Mesenteric fat pad (tissue), 1 donor: Measurements from ENCODE around the gene ZNF248. TPM values are rescaled to one million over a fixed set of nuclear protein-coding genes. Genes with fewer than 3 reads are reported as not detected.
"Not testable (repeated sequence)": the region's sequence is repeated elsewhere in the genome, so short reads cannot be mapped to it uniquely, and the experiment has no call there.

Experiments used
- DNase-seq: peaks from one replicate; pipeline ENCODE4 v3.0.0-alpha.2; 2020; ENCODE audit warnings: low spot score
- long read RNA-seq: library from polyadenylated mRNA; unstranded; transcript quantifications from one replicate; pipeline ENCODE4 v2.0.0, GENCODE V29; 2020
- total RNA-seq: library from RNA; stranded (reverse); fragmentation: NEBNext Ultra II Directional; extraction: Animal tissue kit (Norgen Biotek cat#: 25700); gene quantifications from one replicate; pipeline ENCODE4 v1.2.1, GENCODE V29; 2021
- donor health status: DM: yes; HTN: yes; CAD: no.

Gene ZNF248
- 6.8 TPM for total RNA-seq
- long read RNA-seq, full-length matches to known transcripts, result 2 of 7 reads
- long read RNA-seq, partial matches to known transcripts, result 0 of 7 reads
- long read RNA-seq, other reads (novel, unspliced or antisense), result 5 of 7 reads

- peak; percentile 99 for DNase-seq
These were observed at the start of gene ZNF248 for GRCh38 chr10:37857287-37858211. Gene ZNF248, minus strand, starts transcription at chr10:37857610. Its CDS starts 1,300 bp downstream, at chr10:37856310.

DNA sequence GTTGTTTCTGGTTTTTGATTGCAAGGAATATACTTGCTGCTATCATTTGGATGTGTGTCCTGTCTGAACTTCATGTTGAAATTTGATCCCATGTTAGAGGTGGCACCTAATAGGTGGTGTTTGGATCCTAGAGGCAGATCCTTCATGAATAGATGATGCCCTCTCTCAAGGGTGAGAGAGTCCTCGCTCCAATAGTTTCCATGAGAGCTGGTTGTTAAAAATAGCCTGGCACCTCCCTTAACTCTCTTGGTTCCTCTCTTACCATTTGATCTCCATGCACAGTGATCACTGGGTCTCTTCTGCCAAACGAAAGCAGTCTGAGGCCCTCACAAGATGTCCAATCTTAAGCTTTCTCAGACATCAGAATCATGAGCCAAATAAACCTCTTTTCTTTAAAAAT is 49.0 kb upstream of the ZNF248 start:
- no peak for DNase-seq

DNA sequence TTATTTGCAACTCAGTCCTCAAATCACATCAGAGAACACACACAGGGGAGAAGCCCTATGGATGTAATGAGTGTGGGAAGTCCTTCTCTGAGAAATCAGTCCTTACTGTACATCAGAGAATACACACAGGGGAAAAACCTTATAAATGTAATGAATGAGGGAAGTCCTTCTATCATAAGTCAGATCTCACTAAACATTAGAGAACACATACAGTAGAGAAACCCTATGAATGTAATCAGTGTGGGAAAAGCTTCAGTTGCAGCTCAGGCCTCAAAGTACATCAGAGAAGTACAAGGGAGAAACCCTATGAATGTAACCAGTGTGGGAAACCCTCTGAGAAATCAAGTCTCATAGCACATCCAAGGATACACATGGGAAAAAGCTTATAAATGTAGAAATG is 39.0 kb upstream of the ZNF248 start:
- DNase-seq, result no peak

- DNase-seq, result no peak
These were observed 38.3 kb upstream of the ZNF248 start for GRCh38 chr10:37895674-37896073.

DNA sequence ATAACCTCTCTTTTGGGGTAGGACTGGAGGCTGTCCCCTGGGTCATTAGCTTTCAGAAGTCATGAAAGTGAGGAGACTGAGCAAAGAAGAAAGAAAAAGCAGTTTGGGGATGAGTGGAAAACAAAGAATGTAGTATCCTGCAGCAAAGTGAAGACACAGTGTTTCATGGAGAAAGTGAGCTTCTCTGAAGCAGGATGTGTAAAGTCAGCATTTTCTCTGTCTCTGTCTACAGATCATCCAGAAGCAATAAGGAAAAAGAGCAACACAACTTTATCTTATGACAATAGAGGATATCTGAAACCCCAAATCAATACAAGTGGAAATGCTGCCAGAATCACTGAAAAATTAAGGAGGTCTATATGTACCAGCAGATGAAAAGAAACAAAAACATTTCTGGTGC is 28.4 kb upstream of the ZNF248 start:
- no peak for DNase-seq

- DNase-seq, result no peak
These were observed 15.5 kb upstream of the ZNF248 start for GRCh38 chr10:37872955-37873354.

- no peak for DNase-seq
These were observed 14.9 kb upstream of the ZNF248 start for GRCh38 chr10:37872283-37872682.

DNA sequence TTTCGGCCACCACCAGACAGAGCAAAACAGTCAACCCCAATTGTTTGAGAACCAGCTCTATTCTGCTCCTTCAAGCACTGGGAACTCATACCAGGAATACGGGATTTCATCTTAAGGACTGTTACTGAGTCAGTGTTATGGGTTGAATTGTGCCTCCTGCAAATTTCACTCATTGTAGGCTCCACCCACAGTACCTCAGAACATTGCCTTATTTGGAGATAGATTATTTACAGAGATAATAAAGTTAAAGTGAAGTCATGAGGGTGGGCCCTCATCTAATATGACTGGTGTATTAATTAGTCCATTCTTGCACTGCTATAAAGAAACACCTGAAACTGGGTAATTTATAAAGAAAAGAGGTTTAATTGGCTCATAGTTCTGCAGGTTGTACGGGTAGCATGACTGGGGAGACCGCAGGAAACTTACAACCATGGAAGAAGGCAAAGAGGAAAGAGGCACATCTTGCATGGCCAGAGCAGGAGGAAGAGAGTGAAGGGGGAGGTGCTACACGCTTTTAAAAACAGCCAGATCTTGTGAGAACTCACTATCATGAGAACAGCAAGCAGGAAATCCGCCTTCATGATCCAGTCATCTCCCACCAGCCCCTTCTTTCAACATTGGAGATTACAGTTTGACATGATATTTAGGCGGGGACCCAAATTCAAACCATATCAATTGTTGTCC is 14.3 kb upstream of the ZNF248 start:
- DNase-seq, result no peak

DNA sequence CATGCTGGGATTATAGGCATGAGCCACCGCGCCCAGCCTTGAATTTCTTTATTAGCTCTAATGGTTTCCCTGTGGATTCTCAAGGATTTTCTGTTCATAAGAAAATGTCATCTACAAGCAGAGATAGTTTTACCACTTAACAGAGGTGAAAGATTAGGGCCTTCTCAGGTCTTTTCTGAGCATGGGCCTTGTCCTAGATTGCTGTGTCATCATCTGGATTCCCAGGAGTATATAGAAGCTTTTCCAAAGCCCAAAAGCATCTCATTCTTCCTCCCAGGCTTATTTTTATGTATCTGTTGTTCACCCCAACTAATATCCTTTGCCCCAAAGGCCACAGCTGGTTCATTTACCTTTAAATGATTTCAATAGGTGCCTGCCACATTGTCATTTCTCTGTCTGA is 13.7 kb upstream of the ZNF248 start:
- no peak for DNase-seq

DNA sequence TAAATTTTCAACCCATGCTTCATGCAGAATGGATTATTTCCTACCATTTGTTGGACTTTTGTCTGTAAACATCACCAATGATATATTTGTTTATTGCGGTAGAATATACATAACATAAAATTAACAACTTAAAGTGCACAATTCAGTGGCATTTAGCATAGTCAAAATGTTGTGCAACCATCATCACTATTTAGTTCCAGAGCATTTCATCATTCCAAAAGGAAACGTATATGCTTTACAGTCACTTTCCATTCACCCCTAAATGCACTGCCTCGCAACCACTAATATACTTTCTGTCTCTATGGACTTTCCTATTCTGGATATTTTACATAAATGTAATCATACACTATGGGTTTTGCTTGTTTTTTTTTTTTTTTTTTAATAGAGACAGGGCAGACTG is 11.4 kb upstream of the ZNF248 start:
- no peak for DNase-seq

GRCh38 chr10:37865957-37866803 is 8.8 kb upstream of the ZNF248 start:
- no peak for DNase-seq

GRCh38 chr10:37865264-37865663 is 7.9 kb upstream of the ZNF248 start:
- DNase-seq, result no peak

- DNase-seq, result no peak
These were observed 3.2 kb upstream of the ZNF248 start for GRCh38 chr10:37860494-37861190.

GRCh38 chr10:37859270-37859669 is 1.9 kb upstream of the ZNF248 start:
- not testable (repeated sequence) for DNase-seq

DNA sequence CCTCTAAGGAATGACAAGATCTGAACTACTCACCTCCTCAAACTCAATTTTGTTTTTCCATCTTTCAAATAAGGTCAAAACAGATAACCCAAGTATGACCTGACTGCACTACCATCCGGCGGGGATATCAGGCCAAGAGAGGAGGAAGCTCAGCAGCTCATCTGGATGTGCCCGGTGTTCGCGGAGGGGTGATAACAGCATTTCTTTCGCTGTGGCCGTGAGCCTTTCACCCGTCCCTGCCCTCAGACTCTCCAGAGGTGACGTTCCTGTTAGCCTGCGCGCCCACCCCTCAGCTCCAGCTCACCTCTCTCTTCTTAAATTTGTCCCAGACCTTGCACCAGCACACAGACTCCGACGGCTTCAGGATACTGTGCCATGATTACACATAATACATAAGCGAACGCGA is 526 bp downstream of the ZNF248 start:
- no peak for DNase-seq

DNA sequence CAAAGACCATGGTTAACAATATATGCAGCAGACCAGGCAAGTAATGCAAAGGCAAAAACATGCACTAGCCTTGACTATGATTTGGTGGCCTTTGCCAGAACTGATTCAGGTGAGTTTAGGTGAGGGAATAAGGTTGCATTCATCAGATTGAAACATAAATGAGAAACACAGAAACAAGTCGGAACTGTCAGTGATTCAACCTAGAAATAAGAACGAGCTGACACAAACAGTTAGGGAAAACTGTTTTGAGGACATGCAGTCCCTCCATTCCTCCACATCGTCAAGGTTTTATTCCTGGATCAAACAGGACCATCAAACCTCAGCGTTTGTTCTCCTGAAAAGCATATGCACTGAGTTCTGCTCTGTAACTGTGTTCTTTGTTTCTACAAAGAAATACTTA is 1.8 kb downstream of the ZNF248 start:
- no peak for DNase-seq

GRCh38 chr10:37854626-37855025 is 2.8 kb downstream of the ZNF248 start:
- DNase-seq, result no peak

DNA sequence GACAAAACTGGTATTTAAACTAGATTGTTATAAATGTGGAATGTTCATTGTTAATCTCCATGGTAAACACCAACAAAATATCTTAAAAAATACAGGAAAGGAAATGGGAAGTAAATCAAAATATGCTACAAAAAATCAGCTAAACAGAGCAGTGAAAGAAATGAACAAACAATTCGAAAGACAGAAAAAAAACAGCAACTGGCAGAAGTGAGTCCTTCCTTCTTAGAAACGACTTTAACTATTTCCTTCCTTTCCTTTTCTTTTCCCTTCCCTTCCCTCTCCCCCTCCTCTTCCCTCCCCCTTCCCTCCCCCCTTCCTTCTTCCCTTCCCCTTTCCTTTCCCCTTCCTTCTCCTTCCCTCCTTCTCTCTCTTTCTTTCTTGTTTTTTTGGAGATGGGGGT is 12.8 kb downstream of the ZNF248 start:
- no peak for DNase-seq

- DNase-seq, result no peak
These were observed 18.2 kb downstream of the ZNF248 start for GRCh38 chr10:37839243-37839642.

- DNase-seq, result no peak
These were observed 25.7 kb downstream of the ZNF248 start for GRCh38 chr10:37831495-37832333.
